ENCODE data around the gene EIF1AD. TPM values are rescaled to one million over a fixed set of nuclear protein-coding genes. Genes with fewer than 3 reads are reported as not detected.

The EIF1AD gene
- total and polyA plus RNA-seq, 4 experiments from 2014 or later, result 15.5 to 65.4 (median 40.2) TPM

- H3K9me3 Mint-ChIP-seq, result no peaks in the 10 kb centered on the region
- H3K27me3 Mint-ChIP-seq, result no peaks in the 10 kb centered on the region
- POLR2A ChIA-PET (ENCODE audit: partially characterized antibody), result interaction anchor here (1.5 kb wide), 1 partner anchor 276 kb away, joined by 6 read pairs; the partner anchor contains the start of gene KAT5
- H3K4me1 Mint-ChIP-seq, result peaks cover 5 to 7% (median 6%) of the 10 kb centered on the region in 4 donors
- H3K27ac Mint-ChIP-seq, result peak overlapping the region in 1 of 7 donors; percentile 77
- CTCF ChIA-PET (ENCODE audit: partially characterized antibody), result interaction anchor here (13.9 kb wide), 1 partner anchor 100 kb away, joined by 255 read pairs; the partner anchor contains the start of genes CCDC85B and FIBP
- Histone ChIP-seq H3K9me3 (ENCODE audit: control insufficient read depth in 1 of 2, low read length in 2 of 2) (no peaks in the 10 kb centered on the region), H3K27ac (ENCODE audit: low read depth, low read length) (no peak overlapping the region), H3K4me3 (ENCODE audit: low read length in 2 of 2) (no peak overlapping the region), H3K36me3 (ENCODE audit: insufficient read depth, low read length) (no peaks in the 10 kb centered on the region), H3K27me3 (ENCODE audit: insufficient read depth, low read length) (no peaks in the 10 kb centered on the region), H3K4me1 (ENCODE audit: insufficient read depth, low read length) (peaks cover 6% of the 10 kb centered on the region)
- H3K4me3 Mint-ChIP-seq, result no peak overlapping the region
- intact Hi-C loops (cut with micrococcal nuclease), result no loop called here
- peaks cover 0 to 3% of the 10 kb centered on the region in 2 donors for H3K36me3 Mint-ChIP-seq
- DNase-seq, result peak in 1 of 5 donors; percentile 29
Observed at GRCh38 chr11:65987336-65987735, 14.6 kb downstream of the EIF1AD start.

- no peaks in the 10 kb centered on the region for H3K4me1 ChIP-seq (ENCODE audit: insufficient read depth, low read length)
- no peak overlapping the region for H3K4me3 ChIP-seq (ENCODE audit: low read length in 2 of 2)
- Mint-ChIP-seq H3K4me1 (peaks cover 0 to 2% (median 0%) of the 10 kb centered on the region in 4 donors), H3K36me3 (peaks cover 8 to 13% of the 10 kb centered on the region in 2 donors), H3K9me3 (no peaks in the 10 kb centered on the region), H3K4me3 (no peak overlapping the region), H3K27ac (no peak overlapping the region), H3K27me3 (no peaks in the 10 kb centered on the region)
- ChIA-PET POLR2A (ENCODE audit: partially characterized antibody) (interaction anchor here (1.3 kb wide), 1 partner anchor 99 kb away, joined by 6 read pairs; no protein-coding TSS in a partner anchor), CTCF (ENCODE audit: partially characterized antibody) (interaction anchor here (0.6 to 13.9 kb wide), 3 partner anchors 8 to 204 kb away, joined by 3 to 255 read pairs (median 7); partner anchors contain the start of genes CCDC85B and FIBP)
- H3K36me3 ChIP-seq (ENCODE audit: insufficient read depth, low read length), result peaks cover 8% of the 10 kb centered on the region
- no peak overlapping the region for H3K27ac ChIP-seq (ENCODE audit: low read depth, low read length)
- intact Hi-C loops (cut with micrococcal nuclease), result no loop called here
- peak in 1 of 5 donors; percentile 3 for DNase-seq
- no peaks in the 10 kb centered on the region for H3K27me3 ChIP-seq (ENCODE audit: insufficient read depth, low read length)
- H3K9me3 ChIP-seq (ENCODE audit: control insufficient read depth in 1 of 2, low read length in 2 of 2), result no peaks in the 10 kb centered on the region
Observed at GRCh38 chr11:65983589-65983987, 18.4 kb downstream of the EIF1AD start.

GRCh38 chr11:65982824-65983588 is 19.0 kb downstream of the EIF1AD start:
- H3K4me3 Mint-ChIP-seq, result no peak overlapping the region

GRCh38 chr11:65981972-65982823 is 19.8 kb downstream of the EIF1AD start:
- no peaks in the 10 kb centered on the region for H3K4me1 ChIP-seq (ENCODE audit: insufficient read depth, low read length)
- no peaks in the 10 kb centered on the region for H3K27me3 ChIP-seq (ENCODE audit: insufficient read depth, low read length)
- Mint-ChIP-seq H3K4me1 (peaks cover 0 to 2% (median 0%) of the 10 kb centered on the region in 4 donors), H3K27ac (no peak overlapping the region), H3K9me3 (no peaks in the 10 kb centered on the region), H3K36me3 (peaks cover 8 to 20% of the 10 kb centered on the region in 2 donors), H3K27me3 (no peaks in the 10 kb centered on the region), H3K4me3 (no peak overlapping the region)
- H3K36me3 ChIP-seq (ENCODE audit: insufficient read depth, low read length), result peaks cover 16% of the 10 kb centered on the region
- DNase-seq, result peak in 1 of 5 donors; percentile 30
- ChIA-PET CTCF (ENCODE audit: partially characterized antibody) (interaction anchor here (0.6 to 13.9 kb wide), 2 partner anchors 95 to 160 kb away, joined by 3 to 255 read pairs; partner anchors contain the start of genes CCDC85B and FIBP), POLR2A (ENCODE audit: partially characterized antibody) (interaction anchor here (0.9 to 1.4 kb wide), 3 partner anchors 20 to 97 kb away, joined by 3 to 6 read pairs (median 3); partner anchors contain the start of gene SART1)
- H3K9me3 ChIP-seq (ENCODE audit: control insufficient read depth in 1 of 2, low read length in 2 of 2), result no peaks in the 10 kb centered on the region
- intact Hi-C loops (cut with micrococcal nuclease), result no loop called here
- no peak overlapping the region for H3K4me3 ChIP-seq (ENCODE audit: low read length in 2 of 2)
- H3K27ac ChIP-seq (ENCODE audit: low read depth, low read length), result no peak overlapping the region

More at GRCh38 chr11:65982824-65983588, 19.0 kb downstream of the EIF1AD start:
- no peak overlapping the region for H3K27ac ChIP-seq (ENCODE audit: low read depth, low read length)
- H3K4me1 Mint-ChIP-seq, result peaks cover 0 to 2% (median 0%) of the 10 kb centered on the region in 4 donors
- H3K27me3 Mint-ChIP-seq, result no peaks in the 10 kb centered on the region
- H3K9me3 ChIP-seq (ENCODE audit: control insufficient read depth in 1 of 2, low read length in 2 of 2), result no peaks in the 10 kb centered on the region
- H3K36me3 Mint-ChIP-seq, result peaks cover 8 to 16% of the 10 kb centered on the region in 2 donors
- intact Hi-C loops (cut with micrococcal nuclease), result no loop called here
- H3K4me3 ChIP-seq (ENCODE audit: low read length in 2 of 2), result no peak overlapping the region
- DNase-seq, result no peak
- no peaks in the 10 kb centered on the region for H3K4me1 ChIP-seq (ENCODE audit: insufficient read depth, low read length)
- CTCF ChIA-PET (ENCODE audit: partially characterized antibody), result interaction anchor here (0.6 to 13.9 kb wide), 4 partner anchors 9 to 203 kb away, joined by 3 to 255 read pairs (median 5); partner anchors contain the start of genes CCDC85B and FIBP
- H3K27ac Mint-ChIP-seq, result peak overlapping the region in 1 of 7 donors; percentile 29
- peaks cover 8% of the 10 kb centered on the region for H3K36me3 ChIP-seq (ENCODE audit: insufficient read depth, low read length)
- H3K27me3 ChIP-seq (ENCODE audit: insufficient read depth, low read length), result no peaks in the 10 kb centered on the region
- no peaks in the 10 kb centered on the region for H3K9me3 Mint-ChIP-seq
- POLR2A ChIA-PET (ENCODE audit: partially characterized antibody), result interaction anchor here (1.3 kb wide), 1 partner anchor 98 kb away, joined by 6 read pairs; no protein-coding TSS in a partner anchor

- intact Hi-C loops (cut with micrococcal nuclease), result no loop called here
- Histone ChIP-seq H3K4me3 (ENCODE audit: low read length in 2 of 2) (no peak overlapping the region), H3K27me3 (ENCODE audit: insufficient read depth, low read length) (no peaks in the 10 kb centered on the region), H3K27ac (ENCODE audit: low read depth, low read length) (no peak overlapping the region), H3K9me3 (ENCODE audit: control insufficient read depth in 1 of 2, low read length in 2 of 2) (no peaks in the 10 kb centered on the region), H3K4me1 (ENCODE audit: insufficient read depth, low read length) (no peaks in the 10 kb centered on the region), H3K36me3 (ENCODE audit: insufficient read depth, low read length) (peaks cover 20% of the 10 kb centered on the region)
- no peaks in the 10 kb centered on the region for H3K9me3 Mint-ChIP-seq
- H3K27me3 Mint-ChIP-seq, result no peaks in the 10 kb centered on the region
- DNase-seq, result peak in 1 of 5 donors; percentile 16
- no peak overlapping the region for H3K4me3 Mint-ChIP-seq
- H3K27ac Mint-ChIP-seq, result peak overlapping the region in 2 of 7 donors; percentile 50 to 63
- peaks cover 0 to 2% (median 0%) of the 10 kb centered on the region in 4 donors for H3K4me1 Mint-ChIP-seq
- ChIA-PET POLR2A (ENCODE audit: partially characterized antibody) (interaction anchor here (0.8 to 1.4 kb wide), 3 partner anchors 19 to 96 kb away, joined by 3 read pairs; partner anchors contain the start of gene SART1), CTCF (ENCODE audit: partially characterized antibody) (no interaction called here)
- H3K36me3 Mint-ChIP-seq, result peaks cover 8 to 27% of the 10 kb centered on the region in 2 donors
Observed at GRCh38 chr11:65981101-65981740, 20.7 kb downstream of the EIF1AD start.

GRCh38 chr11:65979261-65979759 is 22.6 kb downstream of the EIF1AD start:
- ChIA-PET POLR2A (ENCODE audit: partially characterized antibody) (interaction anchor here (0.8 to 1.1 kb wide), 2 partner anchors 90 to 128 kb away, joined by 3 read pairs; no protein-coding TSS in a partner anchor), CTCF (ENCODE audit: partially characterized antibody) (interaction anchor here (1.2 to 2.0 kb wide), 2 partner anchors 10 to 268 kb away, joined by 3 to 11 read pairs; partner anchors contain the start of gene KAT5)
- no peak overlapping the region for H3K4me3 Mint-ChIP-seq
- Histone ChIP-seq H3K4me1 (ENCODE audit: insufficient read depth, low read length) (no peaks in the 10 kb centered on the region), H3K27me3 (ENCODE audit: insufficient read depth, low read length) (no peaks in the 10 kb centered on the region), H3K4me3 (ENCODE audit: low read length in 2 of 2) (no peak overlapping the region), H3K9me3 (ENCODE audit: control insufficient read depth in 1 of 2, low read length in 2 of 2) (no peaks in the 10 kb centered on the region), H3K27ac (ENCODE audit: low read depth, low read length) (no peak overlapping the region), H3K36me3 (ENCODE audit: insufficient read depth, low read length) (peaks cover 24% of the 10 kb centered on the region)
- intact Hi-C loops (cut with micrococcal nuclease), result no loop called here
- H3K4me1 Mint-ChIP-seq, result peaks cover 0 to 4% (median under 1%) of the 10 kb centered on the region in 4 donors
- peaks cover 15 to 36% of the 10 kb centered on the region in 2 donors for H3K36me3 Mint-ChIP-seq
- no peak overlapping the region for H3K27ac Mint-ChIP-seq
- DNase-seq, result peak in 1 of 5 donors; percentile 8
- no peaks in the 10 kb centered on the region for H3K9me3 Mint-ChIP-seq
- H3K27me3 Mint-ChIP-seq, result no peaks in the 10 kb centered on the region
